ENCODE measurements around the gene NHSL2. TPM values are rescaled to one million over a fixed set of nuclear protein-coding genes. Genes with fewer than 3 reads are reported as not detected.

NHSL2 gene
- total RNA-seq, 1 donor from 2014 or later, result 1.3 TPM

- DNase-seq (ENCODE audit: low spot score) (no peak), ATAC-seq (no peak)
Observed at GRCh38 chrX:72102126-72102525, 191.5 kb downstream of the NHSL2 start.

- ATAC-seq (peak; percentile 87), DNase-seq (ENCODE audit: low spot score) (peak; percentile 69)
Observed at GRCh38 chrX:72102760-72103159, 192.1 kb downstream of the NHSL2 start.

- ATAC-seq (no peak), DNase-seq (ENCODE audit: low spot score) (no peak)
Observed at GRCh38 chrX:72105436-72105835, 194.8 kb downstream of the NHSL2 start.

- ATAC-seq (peak; percentile 86), DNase-seq (ENCODE audit: low spot score) (peak; percentile 61)
Observed at GRCh38 chrX:72107320-72107719, 196.7 kb downstream of the NHSL2 start.

- ATAC-seq, result no peak
Observed at GRCh38 chrX:72107841-72108595, 197.4 kb downstream of the NHSL2 start.

GRCh38 chrX:72108666-72109065 is 198.0 kb downstream of the NHSL2 start:
- DNase-seq (ENCODE audit: low spot score), result no peak
- no peak for ATAC-seq

More at GRCh38 chrX:72107841-72108595, 197.4 kb downstream of the NHSL2 start:
- DNase-seq (ENCODE audit: low spot score), result no peak

- DNase-seq (ENCODE audit: low spot score) (no peak), ATAC-seq (no peak)
Observed at GRCh38 chrX:72110051-72110875, 199.6 kb downstream of the NHSL2 start.

- ATAC-seq (no peak), DNase-seq (ENCODE audit: low spot score) (no peak)
Observed at GRCh38 chrX:72110876-72111708, 200.4 kb downstream of the NHSL2 start.

- ATAC-seq (peak; percentile 56), DNase-seq (ENCODE audit: low spot score) (no peak)
Observed at GRCh38 chrX:72113461-72113860, 202.8 kb downstream of the NHSL2 start.

- ATAC-seq (no peak), DNase-seq (ENCODE audit: low spot score) (no peak)
Observed at GRCh38 chrX:72114306-72114705, 203.7 kb downstream of the NHSL2 start.

- ATAC-seq, result no peak
- no peak for DNase-seq (ENCODE audit: low spot score)
Observed at GRCh38 chrX:72114807-72115206, 204.2 kb downstream of the NHSL2 start.

- DNase-seq (ENCODE audit: low spot score), result no peak
- no peak for ATAC-seq
Observed at GRCh38 chrX:72115380-72115779, 204.7 kb downstream of the NHSL2 start.

- DNase-seq (ENCODE audit: low spot score) (no peak), ATAC-seq (no peak)
Observed at GRCh38 chrX:72117636-72118210, 207.1 kb downstream of the NHSL2 start.

- DNase-seq (ENCODE audit: low spot score), result no peak
- ATAC-seq, result no peak
Observed at GRCh38 chrX:72120837-72121236, 210.2 kb downstream of the NHSL2 start.

- peak; percentile 67 for ATAC-seq
- no peak for DNase-seq (ENCODE audit: low spot score)
Observed at GRCh38 chrX:72121383-72121782, 210.7 kb downstream of the NHSL2 start.

- no peak for ATAC-seq
Observed at GRCh38 chrX:72122621-72123337, 212.1 kb downstream of the NHSL2 start.

GRCh38 chrX:72123471-72124185 is 213.0 kb downstream of the NHSL2 start:
- no peak for ATAC-seq
- no peak for DNase-seq (ENCODE audit: low spot score)

More at GRCh38 chrX:72122621-72123337, 212.1 kb downstream of the NHSL2 start:
- no peak for DNase-seq (ENCODE audit: low spot score)

- no peak for ATAC-seq
Observed at GRCh38 chrX:72124540-72125201, 214.0 kb downstream of the NHSL2 start.

More at GRCh38 chrX:72124540-72125201, 214.0 kb downstream of the NHSL2 start:
- no peak for DNase-seq (ENCODE audit: low spot score)
